HG02938 (cell line): Measurements from ENCODE around the gene LRP1.

Source experiments
- ATAC-seq: cut with Tn5 transposase; IDR thresholded peaks from one replicate; pipeline ENCODE4 v1.9.1; 2021; ENCODE audit warnings: mild to moderate bottlenecking, moderate library complexity; ENCODE audit not compliant: unreplicated experiment

LRP1 gene

GRCh38 chr12:57208631-57209282 lies 80.5 kb downstream of the LRP1 start:
- ATAC-seq, result no peak

GRCh38 chr12:57209916-57210315 lies 81.6 kb downstream of the LRP1 start:
- no peak for ATAC-seq

DNA sequence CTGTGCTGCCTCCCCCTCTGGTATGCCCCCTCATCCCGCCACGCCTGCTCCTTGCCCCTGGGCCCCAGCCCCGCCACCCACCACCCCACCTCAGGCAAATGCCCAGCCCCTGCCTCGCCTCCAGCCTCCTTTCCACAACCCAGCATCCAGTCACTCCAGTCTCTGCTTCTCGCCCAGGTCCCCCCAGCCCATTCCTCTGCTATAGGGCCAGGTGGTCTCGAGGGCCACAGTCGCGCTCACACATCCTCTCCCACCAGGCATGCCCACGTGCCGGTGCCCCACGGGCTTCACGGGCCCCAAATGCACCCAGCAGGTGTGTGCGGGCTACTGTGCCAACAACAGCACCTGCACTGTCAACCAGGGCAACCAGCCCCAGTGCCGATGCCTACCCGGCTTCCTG lies 82.2 kb downstream of the LRP1 start:
- ATAC-seq, result no peak

DNA sequence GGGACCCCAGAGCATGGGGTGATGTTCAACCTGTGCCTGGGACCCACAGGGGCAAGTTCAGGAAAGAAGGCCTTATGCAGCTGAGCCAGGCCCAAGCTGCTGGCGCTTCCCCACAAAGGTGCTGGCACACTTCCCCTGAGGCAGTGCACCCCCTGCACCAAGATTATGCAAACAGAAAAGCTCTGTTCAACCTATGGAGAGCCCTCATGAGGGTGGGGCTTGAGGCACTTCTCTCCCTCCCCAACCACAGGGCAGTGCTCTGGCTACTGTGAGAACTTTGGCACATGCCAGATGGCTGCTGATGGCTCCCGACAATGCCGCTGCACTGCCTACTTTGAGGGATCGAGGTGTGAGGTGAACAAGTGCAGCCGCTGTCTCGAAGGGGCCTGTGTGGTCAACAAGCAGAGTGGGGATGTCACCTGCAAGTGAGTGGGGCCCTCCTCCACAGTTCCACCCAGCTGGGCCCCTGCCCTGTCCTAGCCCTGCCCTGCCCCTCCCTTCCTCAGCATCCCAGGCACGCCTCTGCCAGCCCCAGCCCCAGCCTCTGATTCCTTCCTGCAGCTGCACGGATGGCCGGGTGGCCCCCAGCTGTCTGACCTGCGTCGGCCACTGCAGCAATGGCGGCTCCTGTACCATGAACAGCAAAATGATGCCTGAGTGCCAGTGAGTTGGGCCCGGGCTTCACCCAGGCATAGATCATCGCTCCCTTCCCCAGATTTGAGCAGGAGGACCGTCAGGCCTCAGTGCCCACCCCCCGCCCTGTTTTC lies 82.8 kb downstream of the LRP1 start:
- no peak for ATAC-seq

- no peak for ATAC-seq
Observed at GRCh38 chr12:57211791-57212700, 83.8 kb downstream of the LRP1 start.

DNA sequence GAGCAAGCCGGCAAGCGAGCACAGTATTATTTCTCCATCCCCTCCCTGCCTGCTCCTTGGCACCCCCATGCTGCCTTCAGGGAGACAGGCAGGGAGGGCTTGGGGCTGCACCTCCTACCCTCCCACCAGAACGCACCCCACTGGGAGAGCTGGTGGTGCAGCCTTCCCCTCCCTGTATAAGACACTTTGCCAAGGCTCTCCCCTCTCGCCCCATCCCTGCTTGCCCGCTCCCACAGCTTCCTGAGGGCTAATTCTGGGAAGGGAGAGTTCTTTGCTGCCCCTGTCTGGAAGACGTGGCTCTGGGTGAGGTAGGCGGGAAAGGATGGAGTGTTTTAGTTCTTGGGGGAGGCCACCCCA lies 84.4 kb downstream of the LRP1 start:
- ATAC-seq, result no peak

GRCh38 chr12:57213058-57213715 lies 84.9 kb downstream of the LRP1 start:
- no peak for ATAC-seq

- ATAC-seq, result no peak
Observed at GRCh38 chr12:57213763-57214397, 85.6 kb downstream of the LRP1 start.

DNA sequence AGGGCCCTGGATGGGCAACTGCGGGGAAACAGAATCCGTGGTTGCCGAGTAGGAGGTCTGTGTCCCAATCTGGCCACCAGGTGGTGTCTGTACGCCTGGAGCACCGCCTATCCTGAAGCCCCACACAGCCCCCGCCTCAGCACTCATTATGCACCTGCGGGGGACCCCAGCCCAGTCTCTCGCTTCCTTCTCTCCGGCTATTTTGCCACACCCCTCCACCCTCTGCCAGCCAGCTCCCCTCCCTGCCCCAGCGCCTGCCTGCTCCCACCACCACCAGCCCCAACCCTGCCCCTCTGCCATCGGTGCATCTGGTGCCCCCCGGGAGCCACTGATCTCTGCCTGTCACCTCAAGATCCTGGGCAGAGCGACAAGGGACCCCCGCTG lies 86.1 kb downstream of the LRP1 start:
- no peak for ATAC-seq

GRCh38 chr12:57215065-57215464 lies 86.8 kb downstream of the LRP1 start:
- no peak for ATAC-seq

DNA sequence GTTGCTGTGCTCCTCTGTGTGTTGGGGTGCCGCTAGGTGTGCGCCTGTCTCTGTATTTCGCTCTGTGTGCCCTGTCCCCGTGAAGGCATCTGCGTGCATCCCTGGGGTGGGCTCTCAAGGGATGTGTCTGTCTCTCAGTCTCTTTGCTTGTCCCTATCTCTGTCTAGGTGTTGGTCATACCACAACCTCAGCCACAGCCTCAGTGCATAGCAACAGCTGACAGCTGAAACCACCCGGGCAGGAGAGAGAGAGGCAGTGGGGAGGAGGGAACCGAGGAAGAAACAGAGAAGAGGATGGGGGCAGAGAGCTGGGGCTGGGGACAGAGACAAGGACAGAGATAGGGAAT lies 87.4 kb downstream of the LRP1 start:
- ATAC-seq, result no peak

DNA sequence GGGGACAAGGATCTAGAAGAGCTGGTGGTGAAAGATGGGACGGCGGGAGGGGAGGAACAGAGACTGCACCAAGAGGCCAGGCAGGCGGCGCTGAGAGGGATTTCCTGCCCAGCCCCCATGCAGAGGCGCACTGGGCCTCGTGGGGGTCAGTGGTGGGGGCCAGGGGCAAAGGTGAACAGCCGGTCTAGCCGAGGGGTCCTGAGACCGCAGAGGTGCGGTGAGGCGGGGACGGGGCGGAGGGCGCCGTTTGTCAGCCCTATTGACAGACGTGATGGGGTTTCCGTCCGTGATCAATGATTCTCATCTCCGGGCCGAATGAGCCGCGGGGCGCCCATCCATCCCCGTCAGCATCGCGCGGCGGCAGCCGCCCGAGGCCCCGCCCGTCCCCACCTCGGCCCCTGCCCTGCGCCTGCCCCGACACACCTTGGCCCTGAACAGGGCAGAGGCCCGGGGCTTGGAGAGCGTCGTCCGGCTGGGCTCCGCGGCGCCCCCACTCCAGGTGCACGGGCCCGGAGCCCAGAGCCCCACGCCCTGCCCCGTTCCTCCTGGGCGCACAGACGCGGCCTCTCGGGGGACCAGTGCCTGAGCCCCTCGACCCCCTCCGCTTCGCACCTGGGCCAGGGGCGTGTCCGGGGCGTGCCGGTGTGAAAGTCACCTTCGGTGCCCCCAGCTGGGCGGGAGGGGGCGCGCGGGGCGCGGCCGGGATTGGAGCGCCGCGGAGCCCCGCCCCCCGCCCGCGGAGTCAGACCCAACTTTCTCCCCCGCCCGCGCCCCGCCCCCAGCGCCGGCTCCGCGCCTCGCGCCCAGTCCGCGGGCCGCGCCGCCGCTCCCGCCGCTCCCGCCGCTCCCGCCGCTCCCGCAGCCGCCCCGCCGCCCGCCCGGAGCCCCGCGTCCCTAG lies 88.0 kb downstream of the LRP1 start, which contains the start of gene NXPH4:
Gene NXPH4, plus strand, starts transcription at position 781 of the 898 bp plus-strand sequence. CDS start 176 bp downstream, outside the sequence.
- no peak for ATAC-seq

GRCh38 chr12:57216921-57217879 lies 88.9 kb downstream of the LRP1 start:
- ATAC-seq, result no peak

- ATAC-seq, result no peak
Observed at GRCh38 chr12:57218030-57218853, 90.0 kb downstream of the LRP1 start.

GRCh38 chr12:57219205-57219992 lies 91.1 kb downstream of the LRP1 start:
- no peak for ATAC-seq

GRCh38 chr12:57219993-57220754 lies 91.9 kb downstream of the LRP1 start:
- ATAC-seq, result no peak
